GM21447 (cell line): Measurements from ENCODE around the gene AJAP1.

Experiments used
- ATAC-seq: cut with Tn5 transposase; IDR thresholded peaks from one replicate; pipeline ENCODE4 v1.9.1; 2021; ENCODE audit not compliant: unreplicated experiment

Gene AJAP1

DNA sequence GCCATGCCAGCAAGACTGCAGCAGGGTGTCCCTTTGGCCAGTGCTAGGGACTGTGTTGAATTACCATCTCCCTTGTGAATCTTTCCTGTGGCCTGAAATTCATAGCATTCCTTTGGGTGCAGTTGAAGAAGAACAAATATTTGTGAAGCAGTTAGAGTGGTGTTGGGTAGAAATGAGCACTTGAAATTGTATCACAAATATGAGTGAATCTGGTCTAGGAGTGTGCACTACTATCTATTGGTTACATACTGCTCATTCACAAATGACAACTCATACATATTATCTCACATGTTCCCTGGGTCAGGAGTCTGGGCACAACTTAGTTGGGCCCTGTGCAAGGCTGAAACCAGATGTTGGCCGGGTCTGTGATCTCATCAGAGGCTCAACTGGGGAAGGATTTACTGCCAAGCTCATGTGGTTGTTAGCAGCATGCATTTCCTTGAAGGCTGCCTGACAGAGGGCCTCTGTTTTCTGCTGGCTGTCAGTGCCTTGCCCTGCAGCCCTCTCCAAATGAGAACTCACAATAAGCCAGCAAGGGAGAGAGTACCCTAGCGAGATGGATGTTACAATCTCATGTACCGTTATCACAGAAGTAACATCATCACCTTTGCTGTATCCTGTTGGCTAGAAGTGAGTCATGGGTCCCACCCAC, 23.8 kb downstream of the AJAP1 start:
- no peak for ATAC-seq

DNA sequence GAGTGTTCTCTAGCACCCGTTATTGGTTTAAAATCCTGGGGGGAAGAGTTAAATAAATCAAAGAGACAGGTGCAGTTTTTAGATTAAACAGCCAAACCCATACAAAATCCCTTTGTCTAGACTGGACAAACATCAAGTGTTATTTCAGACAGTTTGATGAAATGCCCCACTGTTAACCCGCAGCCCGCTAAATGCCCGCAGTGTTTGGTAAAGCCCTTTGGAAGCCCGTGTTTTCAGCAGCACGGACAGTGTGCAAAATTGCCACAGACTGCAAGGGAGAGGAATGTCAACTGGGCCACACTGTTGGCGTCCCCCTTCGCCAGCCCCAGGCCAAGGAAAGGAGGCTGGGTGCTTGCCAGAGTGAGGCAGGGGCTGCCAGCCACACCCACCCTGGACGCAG, 26.6 kb downstream of the AJAP1 start:
- ATAC-seq = no peak

DNA sequence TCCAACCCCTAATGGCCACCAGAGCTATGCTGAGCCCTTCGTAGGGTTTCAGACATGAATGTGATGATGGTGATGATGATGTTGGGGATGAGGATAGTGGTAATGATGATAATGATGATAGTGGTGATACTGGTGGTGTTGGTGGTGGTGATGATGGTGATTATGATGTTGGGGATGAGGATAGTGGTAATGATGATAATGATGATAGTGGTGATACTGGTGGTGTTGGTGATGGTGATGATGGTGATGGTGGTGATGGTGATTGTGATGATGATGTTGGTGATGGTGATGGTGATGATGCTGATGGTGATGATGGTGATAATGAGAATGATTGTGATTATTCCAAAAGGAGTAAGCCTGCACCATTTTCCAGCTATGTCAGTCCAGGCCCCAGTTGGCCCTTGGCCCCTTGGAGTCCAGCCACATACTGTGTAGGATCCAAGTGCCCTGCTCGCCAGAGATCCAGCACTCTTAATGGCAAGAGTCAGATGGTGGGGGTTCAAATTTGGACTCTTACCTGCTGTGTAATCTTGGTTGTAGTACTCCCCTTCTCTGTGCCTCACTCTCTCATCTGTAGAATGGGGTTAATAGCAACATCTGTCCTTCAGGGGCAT, 28.3 kb downstream of the AJAP1 start:
- ATAC-seq = no peak

DNA sequence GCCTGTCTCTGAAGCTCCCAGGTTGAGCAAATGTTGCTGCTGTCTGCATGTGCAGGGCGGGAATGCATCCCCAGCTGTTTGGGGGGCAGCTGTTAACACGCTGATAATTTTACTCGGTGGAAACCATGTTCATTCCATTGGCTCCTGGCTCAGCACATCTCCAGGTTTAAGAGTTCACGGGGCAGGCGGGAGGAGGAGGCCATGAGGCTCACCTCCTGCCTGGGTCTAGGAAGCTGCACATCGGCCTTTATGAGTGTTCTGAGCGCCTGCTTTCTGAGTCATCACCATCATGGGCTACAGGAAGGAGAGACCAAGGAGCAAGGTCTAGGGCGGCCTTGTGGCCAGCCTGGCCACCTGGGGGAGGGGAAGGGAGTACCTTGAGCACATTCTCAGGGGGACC, 29.7 kb downstream of the AJAP1 start:
- no peak for ATAC-seq

DNA sequence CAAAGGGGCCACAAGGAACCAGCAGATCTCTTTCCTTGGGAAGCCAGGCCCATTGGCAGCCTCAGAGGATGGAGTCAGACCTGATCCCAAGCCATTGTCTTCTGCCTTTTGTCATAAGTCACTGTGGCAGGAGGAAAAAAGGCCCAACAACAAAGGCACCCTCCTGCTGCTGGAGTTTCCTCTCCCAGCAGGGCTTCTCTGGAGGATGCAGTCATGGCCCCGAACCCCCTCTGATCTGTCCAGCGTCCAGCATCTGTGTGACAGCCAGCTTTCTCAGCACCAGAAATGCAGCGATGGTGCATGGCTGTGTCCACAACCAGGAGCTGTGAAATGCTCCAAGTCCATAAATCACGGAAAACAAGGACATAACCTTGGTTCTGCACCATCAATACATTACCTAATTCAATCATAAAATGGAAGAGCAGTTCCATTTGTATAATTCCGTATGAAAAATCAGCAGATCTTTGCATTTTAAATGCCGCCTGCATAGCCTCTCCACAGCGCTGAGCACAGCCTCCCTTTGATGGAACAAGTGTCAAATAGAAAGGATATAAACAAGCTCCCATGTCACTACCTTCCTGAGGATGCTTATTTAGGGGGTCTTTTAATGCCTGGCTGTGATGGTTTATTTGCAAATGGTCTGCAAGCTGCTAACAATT, 30.6 kb downstream of the AJAP1 start:
- no peak for ATAC-seq

DNA sequence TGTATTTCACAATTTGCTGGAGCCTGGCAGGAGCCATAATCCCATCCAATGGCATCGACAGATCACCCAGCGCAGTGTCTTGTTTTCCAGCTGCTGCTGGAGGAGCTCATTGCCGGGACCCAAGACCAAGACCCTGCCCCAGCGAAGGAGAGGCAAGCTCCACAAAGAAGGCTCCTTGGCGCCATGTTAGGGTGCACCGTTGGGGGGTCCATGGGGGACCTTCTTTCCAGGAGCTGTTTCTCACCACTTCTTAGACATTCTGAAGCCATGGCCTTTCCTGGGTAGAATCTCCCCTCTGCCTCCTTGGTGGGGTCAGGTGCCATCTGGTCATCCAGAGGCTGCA, 31.1 kb downstream of the AJAP1 start:
- no peak for ATAC-seq

DNA sequence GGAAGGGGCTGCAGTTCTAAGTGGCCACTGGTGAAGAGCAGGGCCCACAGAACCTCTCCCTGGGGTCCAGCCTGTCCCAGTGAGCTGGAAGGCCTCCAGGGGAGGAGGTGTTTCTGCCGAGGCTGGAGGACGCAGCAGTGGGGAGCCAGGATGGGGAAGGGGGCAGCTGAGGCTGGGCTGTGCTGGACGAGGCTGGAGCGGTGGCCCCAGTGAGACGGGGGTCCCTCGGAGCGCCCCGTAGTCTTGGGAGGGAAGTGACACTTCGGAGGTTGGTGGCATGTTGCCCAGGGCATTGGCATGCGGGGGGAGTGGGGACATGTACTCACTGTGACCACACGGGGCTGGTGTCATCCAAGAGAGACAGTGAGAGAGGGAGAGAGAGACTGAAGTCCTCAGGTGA, 33.5 kb downstream of the AJAP1 start:
- no peak for ATAC-seq

DNA sequence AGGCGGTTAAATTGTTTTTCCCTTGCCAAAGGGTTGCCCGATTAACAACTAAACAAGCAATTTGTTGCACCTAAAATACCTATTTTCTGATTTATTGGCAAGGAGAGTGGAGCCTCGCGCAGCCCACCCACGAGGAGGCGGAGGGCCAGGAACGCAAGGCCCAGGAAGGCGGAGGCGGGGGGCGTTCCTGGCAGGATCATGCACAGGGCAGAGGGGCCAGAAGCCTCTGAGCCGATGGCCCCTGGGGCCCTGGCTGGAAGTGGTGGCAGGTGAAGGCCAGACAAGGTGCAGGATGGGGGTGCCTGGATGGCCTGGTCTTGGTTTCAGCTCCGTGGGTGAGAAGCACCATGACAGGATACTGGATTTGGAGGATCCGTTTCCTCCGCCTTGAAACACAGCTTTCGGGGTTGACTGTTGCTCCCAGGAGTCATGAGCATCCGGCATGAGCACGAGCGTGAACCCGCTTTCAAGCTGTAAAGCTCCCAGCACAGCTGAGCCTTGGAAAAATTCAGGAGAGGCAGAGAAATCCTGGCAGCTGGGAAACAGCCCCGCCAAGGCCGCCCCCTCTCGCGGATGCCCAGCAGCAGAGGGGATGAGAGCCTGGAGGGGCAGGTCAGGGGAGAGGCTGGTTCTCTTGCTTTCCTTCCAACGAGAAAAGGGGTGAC, 35.0 kb downstream of the AJAP1 start:
- ATAC-seq = no peak

DNA sequence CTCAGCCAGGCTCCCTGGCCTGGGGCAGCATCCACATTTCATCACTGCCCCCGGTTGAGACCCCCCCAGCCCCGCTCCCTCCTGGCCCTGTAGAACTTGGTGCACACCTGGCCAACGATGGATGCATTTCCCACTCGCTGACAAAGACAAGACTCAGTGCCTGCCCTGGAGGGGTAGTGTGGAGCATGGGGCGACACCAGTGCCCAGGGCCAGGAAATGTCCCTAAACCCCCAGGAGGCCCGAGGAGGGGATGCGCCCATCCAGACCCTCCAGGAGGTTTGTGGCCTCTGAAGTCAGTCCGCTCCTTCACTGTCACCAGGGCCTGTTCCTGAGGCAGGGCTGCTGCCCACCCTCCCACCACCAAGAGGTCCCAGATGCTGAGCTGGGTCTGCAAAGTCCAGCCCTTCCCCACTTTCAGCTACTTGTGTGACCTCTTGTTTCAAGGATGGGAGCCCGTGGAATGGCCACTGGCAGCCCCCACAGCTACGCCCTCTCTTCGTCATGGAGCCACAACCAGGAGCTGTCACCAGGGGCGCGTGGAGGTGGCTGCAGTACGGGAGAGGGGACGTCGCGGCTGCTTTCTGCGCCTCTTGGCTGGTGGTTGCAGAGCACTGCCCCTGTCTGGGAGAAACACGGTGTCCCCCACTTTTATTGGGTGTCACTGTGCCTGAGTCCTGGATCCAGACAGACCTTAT, 35.7 kb downstream of the AJAP1 start:
- no peak for ATAC-seq

DNA sequence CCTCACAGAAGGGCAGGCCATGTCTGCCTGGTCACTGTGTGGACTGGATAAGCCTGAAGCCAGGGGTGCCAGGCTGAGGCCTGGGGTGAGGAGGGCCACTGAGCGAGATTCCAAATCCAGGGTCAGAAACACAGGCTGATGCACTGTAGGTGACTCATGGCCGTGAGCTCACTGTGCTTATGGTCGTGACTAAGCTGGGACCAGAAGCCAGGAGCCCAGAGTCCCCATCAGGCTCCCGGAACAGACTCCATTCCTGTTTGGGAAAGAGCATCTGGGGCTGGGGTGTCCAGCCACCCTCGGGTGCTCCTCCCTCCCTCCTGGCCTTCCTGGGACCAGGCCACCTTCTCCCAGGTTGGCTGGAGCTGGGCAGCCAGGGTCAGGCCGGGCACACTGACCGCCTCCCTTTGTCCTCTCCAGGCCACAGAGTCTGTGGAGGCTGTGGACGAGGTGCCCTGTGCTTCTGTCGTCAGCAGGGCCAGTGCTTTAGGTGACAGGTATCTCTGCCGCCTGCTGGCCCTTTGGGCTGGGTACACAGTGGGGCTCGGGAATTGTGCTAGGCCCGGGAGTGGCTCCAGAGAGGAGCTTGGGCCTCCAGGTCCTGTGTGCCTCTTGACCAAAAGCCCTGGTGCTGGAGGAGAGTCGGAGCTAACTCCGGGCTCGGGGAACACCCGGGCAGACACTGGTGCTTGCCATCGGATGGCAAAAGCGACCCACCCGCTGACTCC, 36.7 kb downstream of the AJAP1 start:
- no peak for ATAC-seq

DNA sequence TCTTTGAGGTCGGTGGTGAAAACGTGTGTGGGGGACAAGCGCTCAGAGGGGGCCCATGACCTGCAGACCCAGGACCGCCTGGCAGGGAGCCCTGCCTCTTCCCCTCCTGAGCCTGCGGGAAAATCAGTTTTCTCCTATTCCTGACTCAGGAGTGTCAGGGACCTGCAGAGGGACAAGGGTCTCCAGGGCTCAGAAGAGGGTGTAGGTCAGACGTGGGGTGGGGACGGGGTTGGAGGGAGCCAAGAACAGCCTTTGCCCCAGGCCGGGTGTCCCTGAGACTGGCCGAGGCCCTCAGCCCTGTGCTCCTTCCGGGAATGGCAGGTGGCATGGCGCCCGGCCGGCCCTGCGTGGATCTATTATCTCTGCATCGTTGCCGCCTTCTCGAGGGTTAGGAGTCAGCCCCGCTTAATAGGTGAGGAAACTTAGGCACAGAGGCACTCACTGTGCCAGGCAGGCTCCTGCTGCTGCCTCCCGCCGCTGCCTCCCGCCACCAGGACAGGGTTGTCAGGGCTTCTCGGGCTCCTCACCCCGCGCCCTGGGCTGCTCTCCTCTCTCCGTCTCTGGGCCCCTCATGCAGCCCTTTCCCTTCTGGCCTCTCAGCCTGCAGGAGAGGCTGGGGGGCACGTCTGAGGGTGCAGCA, 37.5 kb downstream of the AJAP1 start:
- no peak for ATAC-seq

DNA sequence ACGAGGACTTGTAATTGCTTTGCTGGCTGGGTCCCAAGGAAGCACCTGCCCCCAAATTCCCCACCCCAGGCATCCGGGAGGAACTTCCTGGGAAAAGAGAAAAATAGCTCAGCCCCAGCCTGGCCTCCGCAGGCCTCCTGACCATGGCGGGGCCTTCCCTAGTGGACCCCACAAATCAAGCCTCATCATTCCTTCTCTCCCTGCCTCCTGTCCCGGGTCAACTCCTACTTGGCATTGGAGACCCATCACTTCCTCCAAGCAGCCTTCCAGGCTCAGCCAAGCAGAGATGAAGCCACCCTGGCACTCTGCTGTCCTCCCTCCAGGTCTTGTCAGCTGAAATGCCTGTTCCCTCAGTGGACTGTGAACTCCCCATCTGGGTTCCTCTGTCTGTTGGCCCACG, 38.0 kb downstream of the AJAP1 start:
- ATAC-seq = no peak

DNA sequence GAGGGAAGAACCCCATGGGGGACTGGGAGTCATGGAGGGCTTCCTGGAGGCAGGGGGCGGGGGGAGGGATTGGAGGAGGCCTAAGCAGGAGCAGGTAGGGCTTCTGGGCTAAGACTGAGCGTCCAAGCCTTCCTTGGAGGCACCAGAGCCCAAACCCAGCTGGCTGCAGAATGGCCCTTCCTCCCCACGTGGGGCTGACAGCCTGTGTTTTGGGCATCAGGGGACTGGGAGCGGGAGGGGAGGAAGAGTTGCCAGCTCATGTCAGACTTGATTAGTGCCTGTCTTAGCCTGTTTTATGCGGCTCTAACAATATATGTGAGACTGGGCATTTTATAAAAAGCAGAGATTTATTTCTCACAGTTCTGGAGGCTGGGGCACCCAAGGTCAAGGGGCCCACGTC, 38.9 kb downstream of the AJAP1 start:
- no peak for ATAC-seq

DNA sequence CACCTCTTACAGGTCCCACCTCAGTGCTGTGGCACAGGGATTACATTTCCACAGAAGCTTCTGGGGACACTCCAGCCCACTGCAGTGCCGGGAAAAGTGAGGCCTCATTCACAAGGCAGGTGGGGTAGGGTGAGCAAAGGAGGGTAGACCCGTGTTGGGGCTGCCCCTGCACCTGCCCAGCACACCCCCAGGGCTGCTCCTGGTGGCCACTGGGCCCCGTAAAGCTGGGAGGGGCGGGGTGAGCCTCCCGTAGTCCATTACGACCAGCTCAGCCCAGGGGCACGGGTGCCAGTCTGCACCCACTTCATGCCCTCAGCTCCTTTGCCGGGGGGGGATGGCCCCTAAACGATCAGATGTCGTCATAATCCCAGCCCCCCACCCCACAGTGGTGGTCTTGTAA, 39.5 kb downstream of the AJAP1 start:
- ATAC-seq = no peak

DNA sequence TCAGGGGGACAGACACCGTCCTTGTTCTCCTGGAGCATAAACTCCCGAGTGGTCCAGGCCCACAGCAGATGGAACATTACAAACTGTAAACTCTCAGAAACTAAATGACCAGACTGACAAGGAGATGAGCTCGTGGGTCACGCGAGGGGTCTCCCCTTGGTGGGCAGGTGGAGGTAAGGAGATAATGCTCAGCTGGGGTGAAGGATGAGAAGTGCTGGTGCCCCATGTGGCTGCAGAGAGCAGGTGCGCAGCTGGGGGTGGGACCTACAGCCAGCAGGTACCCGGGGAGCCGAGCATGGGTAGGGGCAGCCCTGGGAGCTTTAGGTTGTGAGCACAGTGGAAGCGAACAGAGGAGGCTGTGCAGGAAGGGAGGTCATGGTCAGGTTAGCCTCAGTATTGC, 40.1 kb downstream of the AJAP1 start:
- ATAC-seq = no peak

DNA sequence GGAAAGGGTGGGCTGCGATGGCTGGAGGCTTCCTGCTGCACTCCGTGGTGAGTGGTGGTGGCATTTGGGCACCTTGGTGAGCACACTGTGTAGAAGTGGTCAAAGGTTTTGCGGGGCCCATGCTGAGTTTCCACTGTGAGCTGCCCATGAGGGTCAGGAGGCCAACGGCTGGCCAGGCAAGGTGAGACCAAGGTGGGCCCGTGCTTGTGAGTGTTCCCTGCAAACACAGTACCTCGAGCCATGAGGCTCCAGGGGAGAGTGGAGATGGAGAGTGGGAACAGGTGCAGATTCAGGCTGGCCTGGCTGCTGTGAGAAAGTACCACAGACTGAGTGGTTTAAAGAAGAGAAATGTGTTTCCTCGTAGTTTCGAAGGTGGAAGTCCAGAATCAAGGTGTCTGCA, 40.8 kb downstream of the AJAP1 start:
- ATAC-seq = no peak

DNA sequence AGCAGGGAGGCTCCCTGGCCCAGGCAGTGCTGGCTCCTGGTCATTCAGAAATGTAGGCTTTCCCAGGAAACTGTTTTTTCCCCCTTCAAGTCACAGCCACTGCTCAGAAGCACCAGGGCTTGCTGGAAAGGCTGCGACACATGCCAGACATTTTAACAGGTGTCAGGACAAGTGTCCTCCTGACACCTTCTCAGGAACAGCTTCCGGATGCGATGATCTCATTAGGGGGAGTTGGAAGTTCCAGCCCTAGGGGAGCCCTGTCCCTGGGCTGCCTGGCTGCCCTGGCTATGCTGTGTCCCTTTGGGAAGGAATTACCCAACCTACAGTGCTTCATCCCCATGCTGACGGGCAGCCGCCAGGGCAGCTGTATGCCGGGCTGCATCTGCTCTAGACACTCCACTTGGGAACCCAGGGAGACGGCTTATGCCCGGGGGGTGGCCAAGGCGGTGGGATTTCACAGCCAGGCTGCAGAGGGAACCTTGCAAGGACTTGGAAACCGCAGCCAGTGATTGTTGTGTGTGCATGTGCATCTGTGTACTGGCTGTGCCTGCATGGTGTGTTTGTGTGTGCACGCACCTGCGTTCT, 41.8 kb downstream of the AJAP1 start:
- no peak for ATAC-seq

DNA sequence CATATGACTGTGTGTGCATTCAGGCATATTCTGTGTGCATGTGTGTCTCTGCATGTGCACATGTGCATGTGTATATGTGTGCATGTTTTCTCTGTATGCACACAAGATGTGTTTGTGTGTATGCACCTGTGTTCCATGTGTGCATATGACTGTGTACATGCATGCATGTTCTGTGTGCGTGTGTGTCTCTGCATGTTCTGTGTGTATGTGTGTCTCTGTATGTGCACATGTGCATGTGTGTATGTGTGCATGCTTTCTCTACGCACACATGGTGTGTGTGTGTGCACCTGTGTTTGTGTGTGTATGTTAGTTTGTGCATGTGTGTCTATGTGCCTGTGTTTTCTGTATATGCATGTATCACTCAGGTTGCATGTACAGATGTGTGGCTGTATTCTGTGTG, 42.3 kb downstream of the AJAP1 start:
- no peak for ATAC-seq

DNA sequence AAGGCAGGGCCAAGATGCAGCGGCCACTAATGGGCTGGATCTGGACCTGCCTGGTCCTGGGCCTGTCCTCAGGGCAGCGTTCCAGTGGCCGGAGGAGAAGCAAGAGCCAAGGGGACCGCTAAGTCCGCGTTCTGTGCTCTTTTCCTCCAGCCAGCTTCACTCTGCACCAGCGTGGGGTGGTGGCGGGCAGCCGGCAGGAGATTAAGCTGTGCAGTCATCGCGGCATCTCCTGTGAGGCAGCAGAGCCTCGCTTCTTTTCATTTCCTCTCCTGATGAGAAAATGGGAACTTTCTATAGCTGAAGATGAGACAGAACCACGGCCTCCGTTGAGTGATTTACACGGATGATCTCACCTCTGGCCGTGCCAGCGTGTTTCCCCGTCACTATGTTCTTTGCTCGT, 43.4 kb downstream of the AJAP1 start:
- no peak for ATAC-seq

DNA sequence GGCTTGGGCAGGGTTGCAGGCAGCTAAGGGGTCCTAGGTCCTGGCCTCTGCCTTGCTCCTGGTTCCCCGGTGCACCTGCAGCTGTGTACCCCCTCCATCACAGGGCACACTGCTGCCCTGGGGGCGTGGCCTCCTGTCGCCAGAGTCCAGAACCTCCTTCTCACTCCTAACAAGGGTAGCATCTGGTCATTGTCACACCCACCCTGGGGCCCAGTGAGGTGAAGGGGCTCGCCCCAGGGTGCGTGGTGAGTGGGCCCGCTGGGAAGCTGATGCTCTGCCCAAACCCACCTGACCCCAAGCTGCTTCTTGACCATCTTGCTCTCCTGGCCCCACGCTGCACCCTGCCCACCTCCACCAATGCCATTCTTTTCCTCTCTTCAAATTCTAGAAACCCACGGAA, 44.5 kb downstream of the AJAP1 start:
- no peak for ATAC-seq
